ENCODE measurements around the gene NSD2. TPM values are rescaled to one million over a fixed set of nuclear protein-coding genes. Genes with fewer than 3 reads are reported as not detected.

NSD2 gene
- total and polyA plus RNA-seq, 9 of the 15 experiments (the other 6 are each of a cell fraction or from before 2014, with no cell fraction given), result 6.4 to 126 (median 58.8) TPM

DNA sequence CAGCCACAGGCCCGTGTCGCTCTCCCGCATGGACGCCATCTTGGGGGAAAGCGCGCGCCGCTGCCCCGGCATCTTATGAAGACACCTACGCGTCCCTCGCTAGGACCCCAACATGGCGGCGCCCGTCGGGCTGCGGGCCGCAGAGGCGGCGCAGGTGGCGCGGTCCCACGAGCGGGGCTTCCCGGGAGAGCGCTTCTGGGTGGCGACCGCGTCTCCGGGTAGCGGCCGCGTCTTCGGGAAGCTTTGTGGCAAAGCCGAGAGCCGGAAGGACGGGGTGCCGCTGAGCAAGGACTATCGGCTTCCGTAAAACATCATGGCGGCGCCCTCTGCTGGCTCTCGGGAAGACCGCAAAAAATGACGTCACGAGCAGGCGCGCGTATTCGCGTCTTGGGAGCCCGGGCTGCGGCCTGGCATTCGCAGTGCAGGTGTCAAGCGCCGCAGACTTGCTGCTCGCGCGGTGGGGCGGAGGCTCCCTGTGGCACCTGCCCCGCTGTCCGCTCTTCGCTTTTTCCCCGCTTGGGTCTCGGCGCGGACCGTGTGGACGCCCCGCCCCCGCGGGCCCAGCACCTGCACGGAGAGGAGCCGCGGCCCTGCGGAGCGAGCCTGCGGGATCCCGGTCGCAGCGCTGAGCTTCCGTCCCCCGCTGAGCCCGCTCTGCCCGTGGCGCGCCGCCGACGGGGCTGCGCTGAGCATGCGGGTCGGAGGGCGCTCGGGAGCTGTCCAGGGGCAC, 137.9 kb downstream of the NSD2 start, which contains the start of gene NELFA (continued):
- TF ChIP-seq CUX1 (CRISPR knock-in tag; IDR thresholded peaks at IDR 0.05), result 0 out of 2 replicates have a peak, but pooled peaks have one; percentile 39
- TF ChIP-seq MXD1 (CRISPR knock-in tag; IDR thresholded peaks at IDR 0.05; ENCODE audit: borderline replicate concordance, poor library complexity, severe bottlenecking), result no peak
- no peak for TF ChIP-seq SMARCC2 (IDR thresholded peaks at IDR 0.05; ENCODE audit: low read depth)
- peak; percentile 78 for TF ChIP-seq GABPB1 (CRISPR knock-in tag; IDR thresholded peaks at IDR 0.05)
- no peak for TF ChIP-seq RAD51 (IDR thresholded peaks at IDR 0.05; ENCODE audit: borderline replicate concordance, low read depth)
- TF ChIP-seq RB1 (IDR thresholded peaks at IDR 0.05; ENCODE audit: low read depth), result peak; percentile 91; the same call in 1 of the 2 replicates
- 0 out of 2 replicates have a peak, but pooled peaks have one; percentile 25 for TF ChIP-seq ETV5 (CRISPR knock-in tag; IDR thresholded peaks at IDR 0.05; ENCODE audit: low read depth)
- peak; percentile 70; the same call in 1 of the 2 replicates for TF ChIP-seq ZNF124 (CRISPR knock-in tag; IDR thresholded peaks at IDR 0.05)
- TF ChIP-seq ZSCAN32 (CRISPR knock-in tag; IDR thresholded peaks at IDR 0.05), result no peak
- no peak for TF ChIP-seq HEY1 (CRISPR knock-in tag; IDR thresholded peaks at IDR 0.05; ENCODE audit: borderline replicate concordance)
- TF ChIP-seq, protein P1, sequence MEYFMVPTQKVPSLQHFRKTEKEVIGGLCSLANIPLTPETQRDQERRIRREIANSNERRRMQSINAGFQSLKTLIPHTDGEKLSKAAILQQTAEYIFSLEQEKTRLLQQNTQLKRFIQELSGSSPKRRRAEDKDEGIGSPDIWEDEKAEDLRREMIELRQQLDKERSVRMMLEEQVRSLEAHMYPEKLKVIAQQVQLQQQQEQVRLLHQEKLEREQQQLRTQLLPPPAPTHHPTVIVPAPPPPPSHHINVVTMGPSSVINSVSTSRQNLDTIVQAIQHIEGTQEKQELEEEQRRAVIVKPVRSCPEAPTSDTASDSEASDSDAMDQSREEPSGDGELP (CRISPR knock-in tag; IDR thresholded peaks at IDR 0.05; ENCODE audit: borderline replicate concordance), result peak; percentile 78
- TF ChIP-seq RUNX1 (IDR thresholded peaks at IDR 0.05; ENCODE audit: low read depth), result no peak
- TF ChIP-seq HNRNPLL (IDR thresholded peaks at IDR 0.05; ENCODE audit: low read depth, low read length, poor library complexity, severe bottlenecking), result peak; percentile 36
- no peak for TF ChIP-seq ZNF707 (CRISPR knock-in tag; conservative IDR thresholded peaks at IDR 0.05)
- peak; percentile 80 for TF ChIP-seq JUND (IDR thresholded peaks at IDR 0.05; ENCODE audit: borderline replicate concordance, low read depth, low read length)
- TF ChIP-seq JUND (tag; IDR thresholded peaks at IDR 0.05; ENCODE audit: borderline replicate concordance, low read depth, low read length), result peak; percentile 17; the same call in 2 of the 3 replicates
- no peak for TF ChIP-seq HDGF (IDR thresholded peaks at IDR 0.05)
- TF ChIP-seq ATF7 (IDR thresholded peaks at IDR 0.05), result peak; percentile 99
- no peak for TF ChIP-seq ZKSCAN8 (CRISPR knock-in tag; IDR thresholded peaks at IDR 0.05)
- TF ChIP-seq E2F4 (CRISPR knock-in tag; IDR thresholded peaks at IDR 0.05; ENCODE audit: low read depth), result 0 out of 2 replicates have a peak, but pooled peaks have one; percentile 4

All from K562 (cell line).